Smooth muscle cell (in vitro differentiated cells): ENCODE results near the gene DCAF8. TPM values are rescaled to one million over a fixed set of nuclear protein-coding genes. Genes with fewer than 3 reads are reported as not detected.

Source experiments
- DNase-seq: peaks from one replicate; lab custom pipeline; 2025; ENCODE audit not compliant: unreplicated experiment; lab: John Stamatoyannopoulos, UW
- H2AFZ ChIP-seq: fragments of 200-600 bp; sonication (generic); 2 replicates; pipeline ENCODE4 v1.6.0; 2016; ENCODE audit warnings: antibody characterized with exemption, low read depth, mild to moderate bottlenecking
- H3F3A ChIP-seq: fragments of 200-600 bp; sonication (generic); 2 replicates; pipeline ENCODE4 v1.6.0; 2017; ENCODE audit warnings: antibody characterized with exemption, low read depth
- H3K27ac ChIP-seq: fragments of 200-600 bp; sonication (generic); 2 replicates; pipeline ENCODE4 v1.5.1; 2016; ENCODE audit warnings: low read depth, mild to moderate bottlenecking
- H3K27me3 ChIP-seq: fragments of 200-600 bp; sonication (generic); 2 replicates; pipeline ENCODE4 v1.6.1; 2016; ENCODE audit warnings: low read depth, mild to moderate bottlenecking
- H3K36me3 ChIP-seq: fragments of 200-600 bp; sonication (generic); 2 replicates; pipeline ENCODE4 v1.5.1; 2016; ENCODE audit warnings: low read depth
- H3K4me1 ChIP-seq: fragments of 200-600 bp; sonication (generic); 2 replicates; pipeline ENCODE4 v1.5.1; 2016; ENCODE audit warnings: low read depth
- H3K4me2 ChIP-seq: fragments of 200-600 bp; sonication (generic); 2 replicates; pipeline ENCODE4 v1.6.0; 2016; ENCODE audit warnings: mild to moderate bottlenecking
- H3K4me3 ChIP-seq: fragments of 200-600 bp; sonication (generic); 2 replicates; pipeline ENCODE4 v1.5.1; 2016; ENCODE audit warnings: mild to moderate bottlenecking
- H3K79me2 ChIP-seq: fragments of 200-600 bp; sonication (generic); 2 replicates; pipeline ENCODE4 v1.6.0; 2016; ENCODE audit warnings: low read depth, mild to moderate bottlenecking
- H3K9ac ChIP-seq: fragments of 200-600 bp; sonication (generic); 2 replicates; pipeline ENCODE4 v1.6.0; 2016; ENCODE audit warnings: low read depth
- H3K9me3 ChIP-seq: fragments of 200-600 bp; sonication (generic); replicated peaks from 2 replicates; pipeline ENCODE4 v1.5.1; 2016; ENCODE audit warnings: low read depth
- H4K20me1 ChIP-seq: fragments of 200-600 bp; sonication (generic); 2 replicates; pipeline ENCODE4 v1.6.0; 2016; ENCODE audit warnings: low read depth
- WGBS: methylation state at CpG from one replicate; pipeline ENCODE4 v1.1.7; 2016; ENCODE audit warnings: low lambda C conversion rate; 5-methylcytosine and 5-hydroxymethylcytosine counted together
- polyA plus RNA-seq: library from polyadenylated mRNA; unstranded; fragments of >200 nt; fragmentation: Nextera tagmentation; extraction: Ambion mirVana; gene quantifications from 2 replicates; pipeline ENCODE4 v1.2.1, GENCODE V29; 2016
- total RNA-seq: library from RNA; depleted of rRNA; stranded (reverse); fragments of >200 nt; gene quantifications from 2 replicates; pipeline ENCODE4 v1.2.3, GENCODE V29; 2014
- TF ChIP-seq, protein P1 (sequence below): fragments of 200-600 bp; sonication (generic); IDR thresholded peaks from 2 replicates; pipeline ENCODE4 v1.5.1; 2017; ENCODE audit warnings: borderline replicate concordance, mild to moderate bottlenecking, antibody characterized with exemption; ENCODE audit not compliant: insufficient read depth, poor library complexity, severe bottlenecking

DCAF8 gene
- total and polyA plus RNA-seq, 2 experiments from 2014 or later, result 63.6 to 79.9 TPM

DNA sequence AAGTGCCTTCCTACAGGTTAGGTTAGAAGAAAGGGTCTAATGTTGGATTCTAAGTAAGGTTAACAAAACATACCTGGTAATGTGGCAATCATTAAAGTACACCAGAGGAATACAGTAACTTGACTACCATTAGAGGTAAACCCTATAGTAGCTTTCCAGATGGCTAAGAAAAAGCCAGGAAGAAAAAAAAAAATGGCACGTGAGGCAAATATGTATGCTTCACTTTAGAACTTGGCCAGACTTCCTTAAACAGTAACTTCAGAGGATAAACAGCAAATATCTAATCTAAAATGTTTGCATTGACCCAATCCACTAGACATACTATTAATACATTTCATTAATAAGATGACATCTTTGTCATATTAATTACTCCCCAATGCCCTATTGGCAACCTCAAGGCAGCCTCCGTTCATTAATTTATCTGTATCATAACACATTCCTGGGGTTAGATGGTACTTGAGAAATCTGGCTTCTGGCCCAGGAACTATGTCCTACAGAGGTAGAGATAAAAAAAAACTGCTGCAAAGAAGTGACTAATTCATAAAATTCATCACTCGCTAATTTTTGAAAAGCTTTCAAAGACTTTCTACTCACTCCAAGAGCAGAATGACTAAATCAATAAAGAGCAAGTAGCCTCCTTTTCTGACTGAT lies 5.8 kb downstream of the DCAF8 start:
- Histone ChIP-seq H3F3A (peaks cover 26% of the 10 kb centered on the region), H3K9ac (no peak overlapping the region), H3K9me3 (no peaks in the 10 kb centered on the region), H4K20me1 (peaks cover 93% of the 10 kb centered on the region), H3K79me2 (peaks cover 53% of the 10 kb centered on the region), H3K4me3 (no peak overlapping the region), H3K27ac (peak overlapping the region; percentile 0), H3K36me3 (no peaks in the 10 kb centered on the region), H3K27me3 (no peaks in the 10 kb centered on the region), H3K4me2 (peak overlapping the region; percentile 53), H2AFZ (no peak overlapping the region), H3K4me1 (peaks cover 34% of the 10 kb centered on the region)
- 26% methylated on average over 3 of the region's 3 CpGs for WGBS
- TF ChIP-seq, protein P1, sequence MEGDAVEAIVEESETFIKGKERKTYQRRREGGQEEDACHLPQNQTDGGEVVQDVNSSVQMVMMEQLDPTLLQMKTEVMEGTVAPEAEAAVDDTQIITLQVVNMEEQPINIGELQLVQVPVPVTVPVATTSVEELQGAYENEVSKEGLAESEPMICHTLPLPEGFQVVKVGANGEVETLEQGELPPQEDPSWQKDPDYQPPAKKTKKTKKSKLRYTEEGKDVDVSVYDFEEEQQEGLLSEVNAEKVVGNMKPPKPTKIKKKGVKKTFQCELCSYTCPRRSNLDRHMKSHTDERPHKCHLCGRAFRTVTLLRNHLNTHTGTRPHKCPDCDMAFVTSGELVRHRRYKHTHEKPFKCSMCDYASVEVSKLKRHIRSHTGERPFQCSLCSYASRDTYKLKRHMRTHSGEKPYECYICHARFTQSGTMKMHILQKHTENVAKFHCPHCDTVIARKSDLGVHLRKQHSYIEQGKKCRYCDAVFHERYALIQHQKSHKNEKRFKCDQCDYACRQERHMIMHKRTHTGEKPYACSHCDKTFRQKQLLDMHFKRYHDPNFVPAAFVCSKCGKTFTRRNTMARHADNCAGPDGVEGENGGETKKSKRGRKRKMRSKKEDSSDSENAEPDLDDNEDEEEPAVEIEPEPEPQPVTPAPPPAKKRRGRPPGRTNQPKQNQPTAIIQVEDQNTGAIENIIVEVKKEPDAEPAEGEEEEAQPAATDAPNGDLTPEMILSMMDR, result no peak
- no peak for DNase-seq

DNA sequence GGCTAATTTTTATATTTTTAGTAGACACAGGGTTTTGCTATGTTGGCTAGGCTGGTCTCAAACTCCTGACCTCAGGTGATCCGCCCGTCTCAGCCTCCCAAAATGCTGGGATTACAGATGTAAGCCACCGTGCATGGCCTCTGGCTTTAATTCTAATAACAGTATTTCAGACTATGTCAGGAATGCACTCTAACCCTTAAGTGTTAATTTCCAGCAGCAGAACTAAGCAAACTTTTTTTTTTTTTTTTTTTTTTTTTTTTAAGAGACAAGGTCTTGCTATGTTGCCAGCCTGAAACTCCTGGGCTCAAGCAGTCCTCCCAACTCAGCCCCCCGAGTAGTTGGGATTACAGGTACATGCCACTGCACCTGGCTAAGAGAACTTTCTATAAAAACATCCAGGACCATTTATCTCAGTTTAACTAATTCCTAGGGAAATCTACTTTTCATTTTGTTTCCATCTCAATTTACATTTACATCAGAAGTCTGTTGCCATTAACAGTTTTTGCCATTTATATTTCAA lies 6.5 kb downstream of the DCAF8 start:
- Histone ChIP-seq H3K4me1 (peaks cover 29% of the 10 kb centered on the region), H2AFZ (no peak overlapping the region), H4K20me1 (peaks cover 98% of the 10 kb centered on the region), H3K9me3 (no peaks in the 10 kb centered on the region), H3K9ac (no peak overlapping the region), H3K27ac (no peak overlapping the region), H3K36me3 (no peaks in the 10 kb centered on the region), H3K79me2 (peaks cover 60% of the 10 kb centered on the region), H3K4me3 (no peak overlapping the region), H3K4me2 (peak overlapping the region; percentile 53), H3K27me3 (no peaks in the 10 kb centered on the region), H3F3A (peaks cover 22% of the 10 kb centered on the region)
- no peak for DNase-seq
- WGBS, result 84% methylated on average over 4 of the region's 4 CpGs
- TF ChIP-seq, protein P1, result no peak

DNA sequence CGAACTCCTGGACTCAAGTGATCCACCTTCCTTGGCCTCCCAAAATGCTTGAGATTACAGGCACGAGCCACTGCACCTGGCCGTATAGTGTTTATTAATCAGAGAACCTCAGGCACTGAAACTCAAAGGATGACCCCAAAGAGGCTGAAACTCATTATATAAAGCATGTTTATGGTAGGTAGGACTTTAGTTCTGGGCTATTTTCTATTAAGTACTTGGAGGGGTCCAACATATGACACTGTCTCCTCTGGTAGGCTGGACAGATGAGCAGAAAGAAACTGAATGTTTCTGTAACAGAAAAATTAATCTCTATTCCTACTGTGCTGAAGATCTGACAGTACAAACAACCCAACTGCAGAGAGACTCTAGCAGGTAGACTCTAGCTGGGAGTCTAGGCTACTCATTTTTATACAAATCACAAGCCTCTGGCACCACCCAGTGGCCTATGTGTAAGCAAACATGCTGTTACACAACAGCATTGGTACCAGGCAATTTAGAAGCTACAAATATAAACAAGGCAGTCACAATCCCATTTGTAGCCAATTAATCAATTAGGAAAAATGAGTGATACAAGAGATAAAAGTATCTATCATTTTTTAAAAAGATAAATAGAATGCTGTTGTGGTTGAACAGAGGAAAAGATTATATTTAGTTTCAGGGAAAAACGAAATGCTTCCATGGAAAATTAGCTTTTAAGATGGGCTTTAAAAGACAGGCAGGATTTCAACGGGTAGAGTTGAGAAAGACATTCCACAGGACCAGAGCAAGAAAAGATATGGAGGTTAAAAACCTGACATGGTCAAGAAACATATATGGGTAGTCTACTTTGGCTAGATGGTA lies 10.4 kb downstream of the DCAF8 start:
- TF ChIP-seq, protein P1, result peak; percentile 61
- no peak overlapping the region for H3K4me3 ChIP-seq
- H3K4me2 ChIP-seq, result no peak overlapping the region
- peaks cover 60% of the 10 kb centered on the region for H3K79me2 ChIP-seq
- peak overlapping the region; percentile 50 for H3K27ac ChIP-seq
- DNase-seq, result no peak
- H4K20me1 ChIP-seq, result peaks cover 98% of the 10 kb centered on the region
- no peak overlapping the region for H2AFZ ChIP-seq
- H3K36me3 ChIP-seq, result no peaks in the 10 kb centered on the region
- peaks cover 5% of the 10 kb centered on the region for H3K4me1 ChIP-seq
- no peak overlapping the region for H3K9ac ChIP-seq
- peaks cover 7% of the 10 kb centered on the region for H3F3A ChIP-seq
- no peaks in the 10 kb centered on the region for H3K9me3 ChIP-seq
- WGBS, result 73% methylated on average over 5 of the region's 5 CpGs
- no peaks in the 10 kb centered on the region for H3K27me3 ChIP-seq
